ENCODE data around the gene COL23A1. TPM values are rescaled to one million over a fixed set of nuclear protein-coding genes. Genes with fewer than 3 reads are reported as not detected.

The COL23A1 gene
- polyA plus RNA-seq, 3 donors = 0.11 to 0.21 TPM; not detected in 1

- peak overlapping the region in 1 of 7 donors; percentile 16 for H3K27ac Mint-ChIP-seq
- H3K4me1 Mint-ChIP-seq = peaks cover 26% of the 10 kb centered on the region
- Histone ChIP-seq H2AFZ (ENCODE audit: insufficient read depth, low read depth, low read length, poor library complexity, severe bottlenecking) (no peak overlapping the region), H3K4me3 (replicated peaks in 1 of 3; ENCODE audit: low read depth in 2 of 3, low read length in 3 of 3) (no peak overlapping the region), H3K4me1 (ENCODE audit: control insufficient read depth in 1 of 2, insufficient read depth in 2 of 2, low read length in 2 of 2) (peaks cover 20% of the 10 kb centered on the region in 2 donors), H3K27me3 (ENCODE audit: control insufficient read depth in 2 of 2, insufficient read depth in 2 of 2, low read length in 2 of 2) (no peaks in the 10 kb centered on the region), H3K9ac (ENCODE audit: insufficient read depth, low read length, poor library complexity, severe bottlenecking) (no peak overlapping the region), H3K9me3 (replicated peaks in 1 of 2; ENCODE audit: control insufficient read depth in 1 of 2, insufficient read depth in 1 of 2, low read length in 2 of 2) (no peaks in the 10 kb centered on the region), H3K27ac (ENCODE audit: low read depth in 1 of 2, low read length in 2 of 2) (no peak overlapping the region), H3K79me2 (ENCODE audit: insufficient read depth, low read length) (peaks cover 13% of the 10 kb centered on the region), H3K4me2 (replicated peaks; ENCODE audit: extremely low read depth, low read length, poor library complexity, severe bottlenecking) (no peak overlapping the region), H3K36me3 (replicated peaks in 1 of 2; ENCODE audit: control insufficient read depth in 1 of 2, insufficient read depth in 2 of 2, low read length in 2 of 2) (no peaks in the 10 kb centered on the region), H4K20me1 (ENCODE audit: insufficient read depth, low read length) (no peaks in the 10 kb centered on the region)
- H3K9me3 Mint-ChIP-seq = peaks cover 0 to 3% (median 0%) of the 10 kb centered on the region in 7 donors
- DNase-seq = no peak
- no peaks in the 10 kb centered on the region for H3K36me3 Mint-ChIP-seq
- WGBS (ENCODE audit: insufficient coverage) = 61% methylated on average over 4 of the region's 9 CpGs
- TF ChIP-seq CTCF (IDR thresholded peaks at IDR 0.05) = no peak
- peaks cover 2 to 3% (median 3%) of the 10 kb centered on the region in 3 donors for H3K27me3 Mint-ChIP-seq (ENCODE audit: low read depth in 3 of 3)
- no peak overlapping the region for H3K4me3 Mint-ChIP-seq
- intact Hi-C loops (cut with micrococcal nuclease) = loop anchor here in 1 of 2 donors (5.0 kb wide), 1 partner anchor 86 kb away; no protein-coding TSS in a partner anchor
These were observed 41.4 kb downstream of the COL23A1 start for GRCh38 chr5:178548746-178549145.

- no peak for TF ChIP-seq CTCF (IDR thresholded peaks at IDR 0.05)
- Histone ChIP-seq H3K27me3 (ENCODE audit: control insufficient read depth in 2 of 2, insufficient read depth in 2 of 2, low read length in 2 of 2) (no peaks in the 10 kb centered on the region), H2AFZ (ENCODE audit: insufficient read depth, low read depth, low read length, poor library complexity, severe bottlenecking) (no peak overlapping the region), H3K4me1 (ENCODE audit: control insufficient read depth in 1 of 2, insufficient read depth in 2 of 2, low read length in 2 of 2) (peaks cover 29% of the 10 kb centered on the region in 2 donors), H3K4me3 (replicated peaks in 1 of 3; ENCODE audit: low read depth in 2 of 3, low read length in 3 of 3) (no peak overlapping the region), H4K20me1 (ENCODE audit: insufficient read depth, low read length) (no peaks in the 10 kb centered on the region), H3K36me3 (replicated peaks in 1 of 2; ENCODE audit: control insufficient read depth in 1 of 2, insufficient read depth in 2 of 2, low read length in 2 of 2) (no peaks in the 10 kb centered on the region), H3K27ac (ENCODE audit: low read depth in 1 of 2, low read length in 2 of 2) (no peak overlapping the region), H3K9me3 (replicated peaks in 1 of 2; ENCODE audit: control insufficient read depth in 1 of 2, insufficient read depth in 1 of 2, low read length in 2 of 2) (no peaks in the 10 kb centered on the region), H3K9ac (ENCODE audit: insufficient read depth, low read length, poor library complexity, severe bottlenecking) (no peak overlapping the region), H3K4me2 (replicated peaks; ENCODE audit: extremely low read depth, low read length, poor library complexity, severe bottlenecking) (no peak overlapping the region), H3K79me2 (ENCODE audit: insufficient read depth, low read length) (peaks cover 17% of the 10 kb centered on the region)
- Mint-ChIP-seq H3K4me3 (no peak overlapping the region), H3K36me3 (no peaks in the 10 kb centered on the region), H3K4me1 (peaks cover 35% of the 10 kb centered on the region), H3K9me3 (peaks cover 0 to 3% (median 0%) of the 10 kb centered on the region in 7 donors), H3K27me3 (ENCODE audit: low read depth in 3 of 3) (peaks cover 2 to 3% (median 3%) of the 10 kb centered on the region in 3 donors), H3K27ac (no peak overlapping the region)
- no peak for DNase-seq
- 90% methylated on average over 5 of the region's 6 CpGs for WGBS (ENCODE audit: insufficient coverage)
- intact Hi-C loops (cut with micrococcal nuclease) = loop anchor here in 1 of 2 donors (5.0 kb wide), 1 partner anchor 86 kb away; no protein-coding TSS in a partner anchor
These were observed 42.3 kb downstream of the COL23A1 start for GRCh38 chr5:178547753-178548415.
